Ovary (tissue), 3 donors: ENCODE results near the gene C16orf90.

Experiments used
- CTCF ChIP-seq, 3 donors: fragments of 450-650 bp in 2 of 3; fragments of 200-600 bp in 1 of 3; IDR thresholded peaks; one replicate each; pipeline versions ENCODE4 v1.5.1 to v1.8.0; 2016 to 2022; ENCODE audit warnings: antibody characterized with exemption in 3 of 3, mild to moderate bottlenecking in 1 of 3
- EP300 ChIP-seq: sonication (generic); formaldehyde crosslinking; IDR thresholded peaks from one replicate; pipeline ENCODE4 v1.6.1; 2017; ENCODE audit warnings: antibody characterized with exemption
- POLR2A ChIP-seq: fragments of 450-650 bp; IDR thresholded peaks from one replicate; pipeline ENCODE4 v1.6.1; 2017; ENCODE audit warnings: antibody characterized with exemption, mild to moderate bottlenecking, moderate library complexity
- donor health status: DM: no; HTN: no; CAD: no.

DNA sequence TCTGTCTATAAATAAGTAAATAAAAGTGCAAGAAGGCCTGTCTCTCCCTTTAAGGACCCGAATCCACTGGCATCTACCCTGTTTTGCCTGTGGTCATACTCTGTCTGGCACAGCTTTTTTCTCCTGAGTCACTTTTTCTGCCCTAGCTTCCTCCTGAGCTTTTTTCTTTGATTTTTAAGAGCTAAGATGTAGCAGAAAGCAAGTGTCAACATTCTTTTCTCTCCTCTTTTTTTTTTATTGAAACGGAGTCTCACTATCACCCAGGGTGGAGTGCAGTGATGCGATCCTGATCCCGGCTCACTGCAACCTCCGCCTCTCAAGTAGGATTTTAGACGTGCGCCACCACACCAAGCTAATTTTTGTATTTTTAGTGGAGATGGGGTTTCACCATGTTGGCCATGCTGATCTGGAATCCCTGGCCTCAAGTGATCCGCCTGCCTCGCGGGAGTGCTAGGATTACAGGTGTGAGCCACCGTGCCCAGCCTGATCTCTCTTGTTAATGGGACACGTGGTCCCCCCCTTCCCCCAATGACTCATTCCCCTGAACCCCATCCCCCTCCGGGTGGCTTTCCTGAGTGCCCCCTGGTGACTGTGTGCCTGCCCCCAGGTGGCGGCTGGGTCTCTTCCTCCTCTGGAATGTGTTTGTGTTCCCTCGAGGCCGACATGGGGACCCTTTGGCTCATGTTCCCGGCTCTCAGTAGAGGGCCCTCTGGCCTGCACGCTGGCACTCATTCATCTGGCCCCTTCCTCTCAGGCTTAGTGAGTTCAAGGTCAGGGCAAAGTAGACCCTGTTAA is 14.2 kb downstream of the C16orf90 start:
- TF ChIP-seq CTCF (IDR thresholded peaks at IDR 0.05) (no peak), POLR2A (no peak), EP300 (no peak)
